Heart right ventricle (tissue), 16 donors: ENCODE measurements around the gene EYS. TPM values are rescaled to one million over a fixed set of nuclear protein-coding genes. Genes with fewer than 3 reads are reported as not detected.

Source experiments
- ATAC-seq, 8 donors: fragments of 200-7000 bp; cut with Tn5 transposase; one replicate each; pipeline ENCODE4 v1.9.1; 2020; ENCODE audit warnings: mild to moderate bottlenecking in 8 of 8, moderate library complexity in 8 of 8, moderate number of reproducible peaks in 1 of 8
- DNase-seq, 2 donors: peaks; one replicate each; pipeline ENCODE4 v3.0.0-alpha.2; 2020
- H3K27ac ChIP-seq, 10 donors: fragments of 200-600 bp; sonication (generic) in 2 of 10; one replicate each; pipeline versions ENCODE4 v1.5.0 to v1.8.0; 2020 to 2022; ENCODE audit warnings: mild to moderate bottlenecking in 3 of 10
- H3K27me3 ChIP-seq, 7 donors: fragments of 200-600 bp; one replicate each; pipeline ENCODE4 v1.8.0; 2021 to 2022; ENCODE audit warnings: mild to moderate bottlenecking in 2 of 7
- H3K36me3 ChIP-seq, 9 donors: fragments of 200-600 bp; sonication (generic) in 1 of 9; one replicate each; pipeline versions ENCODE4 v1.5.0 to v1.8.0; 2020 to 2022; ENCODE audit warnings: mild to moderate bottlenecking in 2 of 9
- H3K4me1 ChIP-seq, 9 donors: fragments of 200-600 bp; sonication (generic) in 1 of 9; one replicate each; pipeline versions ENCODE4 v1.5.0 to v1.8.0; 2020 to 2022; ENCODE audit warnings: mild to moderate bottlenecking in 4 of 9
- H3K4me3 ChIP-seq, 10 donors: fragments of 200-600 bp; sonication (generic) in 2 of 10; one replicate each; pipeline versions ENCODE4 v1.5.0 to v1.8.0; 2020 to 2022; ENCODE audit warnings: mild to moderate bottlenecking in 7 of 10, moderate library complexity in 2 of 10
- H3K9me3 ChIP-seq, 11 donors: fragments of 200-600 bp in 10 of 11; sonication (generic) in 2 of 11; one replicate each; pipeline versions ENCODE4 v1.5.0 to v1.8.0; 2013 to 2022; ENCODE audit warnings: mild to moderate bottlenecking in 2 of 11, control low read depth in 1 of 11, moderate library complexity in 1 of 11
- CTCF ChIP-seq, 9 donors: fragments of 200-600 bp; sonication (generic) in 2 of 9; IDR thresholded peaks; one replicate each; pipeline versions ENCODE4 v1.5.0 to v1.8.0; 2021 to 2022; ENCODE audit warnings: antibody characterized with exemption in 9 of 9, mild to moderate bottlenecking in 5 of 9, moderate library complexity in 1 of 9
- WGBS, 2 donors: extraction: QIAGEN DNeasy Blood & Tissue Kit; methylation state at CpG; one replicate each; pipeline ENCODE4 v1.1.7; 2013; ENCODE audit warnings: inconsistent platforms in 1 of 2; 5-methylcytosine and 5-hydroxymethylcytosine counted together
- intact Hi-C, 10 donors: fragments of 100-400 bp; cut with DNase I; formaldehyde crosslinking; loops; one replicate each; pipeline versions ENCODE4 v1.11.1 to v1.14.2; 2022
- polyA plus RNA-seq, 2 donors: library from polyadenylated mRNA; stranded (reverse); fragments of 200-250 nt; gene quantifications; one replicate each; pipeline ENCODE4 v1.2.3, GENCODE V29; 2013
- total RNA-seq, 10 donors: library from RNA; stranded (reverse); fragmentation: NEBNext Ultra II Directional in 3 of 10; extraction: Animal tissue kit (Norgen Biotek cat#: 25700) in 3 of 10; gene quantifications; one replicate each; pipeline versions ENCODE4 v1.2.1 to v1.2.4, GENCODE V29; 2021 to 2023
- donor health status: Arrhythmogenic right ventricular cardiomyopathy.
- donor health status: ischemic (EF 13 %, LVEDD 7.1; RV severe dilation, severe dysfunction).
- donor health status: healthy with polysubstance abuse.
- donor health status: DM: no; HTN: yes; CAD: no.
- donor health status: DM: no; HTN: no; CAD: no.
- donor health status: ischemic (EF 25% LVEDD 6.9; RV normal size, moderate dysfunction).
- donor health status: ischemic (EF 25% LVEDD 5.7; RV mildly dilated, moderate dysfunction).
- donor health status: healthy.
- donor health status: DM: yes; HTN: yes; CAD: no.
- donor health status: Ischemic cardiomyopathy.
- donor health status: ischemic (EF 35%, LVEDD 5.7; RV mildly dilated, moderate dysfunction).
- donor health status: nonischemic (EF 11% LVEDD 7.7; RV severe dilation, severe dysfunction).
- donor health status: DM: yes; HTN: yes; CAD: no.
- donor health status: PGD.
- donor health status: ischemic (EF 29% LVEDD 5.4; RV normal size, mild dysfunction).
- donor health status: nonischemic (EF 23%, LVEDD 6.1; RV moderate dilation, normal function).

Gene EYS
- total and polyA plus RNA-seq, 12 donors = 0.02 to 0.40 (median 0.18) TPM; not detected in 8

GRCh38 chr6:63821442-63821841, 1885.6 kb downstream of the EYS start:
- intact Hi-C loops = no loop called here
- Histone ChIP-seq H3K9me3 (peaks cover 0 to 9% (median 0%) of the 10 kb centered on the region in 11 donors), H3K27ac (no peak overlapping the region), H3K4me3 (no peak overlapping the region), H3K27me3 (no peaks in the 10 kb centered on the region), H3K4me1 (peaks cover 0 to 9% (median 0%) of the 10 kb centered on the region in 9 donors), H3K36me3 (no peaks in the 10 kb centered on the region)
- TF ChIP-seq CTCF (IDR thresholded peaks at IDR 0.05) = no peak
- DNase-seq (no peak), ATAC-seq (no peak)
- WGBS, 2 donors = 64 to 72% methylated on average over 1 of the region's 1 CpG

GRCh38 chr6:63819831-63820230, 1887.2 kb downstream of the EYS start:
- Histone ChIP-seq H3K36me3 (no peaks in the 10 kb centered on the region), H3K9me3 (no peaks in the 10 kb centered on the region), H3K4me1 (peaks cover 0 to 15% (median 0%) of the 10 kb centered on the region in 9 donors), H3K27me3 (no peaks in the 10 kb centered on the region), H3K27ac (no peak overlapping the region), H3K4me3 (no peak overlapping the region)
- intact Hi-C loops = no loop called here
- DNase-seq (no peak), ATAC-seq (no peak)
- TF ChIP-seq CTCF (IDR thresholded peaks at IDR 0.05) = no peak
- WGBS, 2 donors = 69 to 72% methylated on average over 1 of the region's 1 CpG

GRCh38 chr6:63817492-63818050, 1889.5 kb downstream of the EYS start:
- no peak for TF ChIP-seq CTCF (IDR thresholded peaks at IDR 0.05)
- H3K27me3 ChIP-seq = no peaks in the 10 kb centered on the region
- no peak overlapping the region for H3K27ac ChIP-seq
- no peak overlapping the region for H3K4me3 ChIP-seq
- intact Hi-C loops = no loop called here
- no peaks in the 10 kb centered on the region for H3K9me3 ChIP-seq
- no peak for ATAC-seq
- DNase-seq = no peak
- WGBS, 2 donors = 71 to 72% methylated on average over 4 of the region's 4 CpGs
- peaks cover 0 to 15% (median 0%) of the 10 kb centered on the region in 9 donors for H3K4me1 ChIP-seq
- H3K36me3 ChIP-seq = no peaks in the 10 kb centered on the region

- Histone ChIP-seq H3K4me1 (peaks cover 0 to 15% (median 0%) of the 10 kb centered on the region in 9 donors), H3K9me3 (no peaks in the 10 kb centered on the region), H3K27ac (no peak overlapping the region), H3K27me3 (no peaks in the 10 kb centered on the region), H3K4me3 (no peak overlapping the region), H3K36me3 (no peaks in the 10 kb centered on the region)
- intact Hi-C loops = no loop called here
- TF ChIP-seq CTCF (IDR thresholded peaks at IDR 0.05) = no peak
- 17 to 23% methylated on average over 1 of the region's 1 CpG for WGBS, 2 donors
- ATAC-seq = no peak
- no peak for DNase-seq
Observed at GRCh38 chr6:63816982-63817436, 1890.0 kb downstream of the EYS start.
